ENCODE measurements around the gene RIPK3. TPM values are rescaled to one million over a fixed set of nuclear protein-coding genes. Genes with fewer than 3 reads are reported as not detected.

RIPK3 gene
- total and polyA plus RNA-seq, 2 experiments from 2014 or later: 4.8 to 7.0 TPM

- Histone ChIP-seq H3K4me2 (no peak overlapping the region), H2AFZ (no peak overlapping the region), H3K4me3 (no peak overlapping the region), H3K36me3 (replicated peaks; ENCODE audit: insufficient read depth, low read depth) (no peaks in the 10 kb centered on the region), H4K20me1 (ENCODE audit: insufficient read depth, poor library complexity, severe bottlenecking) (no peaks in the 10 kb centered on the region), H3K27ac (no peak overlapping the region), H3K9me2 (replicated peaks; ENCODE audit: insufficient read depth) (no peaks in the 10 kb centered on the region), H3K79me2 (no peaks in the 10 kb centered on the region), H3K27me3 (peaks cover 36% of the 10 kb centered on the region), H3K9me3 (ENCODE audit: low read depth) (no peaks in the 10 kb centered on the region), H3K4me1 (ENCODE audit: insufficient read depth) (peaks cover 7% of the 10 kb centered on the region)
- no peak for TF ChIP-seq EZH2 (IDR thresholded peaks at IDR 0.05; ENCODE audit: borderline replicate concordance)
- WGBS (ENCODE audit: low lambda C conversion rate, missing lambda C conversion rate): 85% methylated on average over 1 of the region's 1 CpG
- no peak for DNase-seq (ENCODE audit: low spot score)
Observed at GRCh38 chr14:24340606-24341005, 815 bp upstream of the RIPK3 start.

- no peaks in the 10 kb centered on the region for H4K20me1 ChIP-seq (ENCODE audit: insufficient read depth, poor library complexity, severe bottlenecking)
- H3K4me1 ChIP-seq (ENCODE audit: insufficient read depth): peaks cover 19% of the 10 kb centered on the region
- H3K27me3 ChIP-seq: peaks cover 54% of the 10 kb centered on the region
- H3K27ac ChIP-seq: no peak overlapping the region
- no peak for DNase-seq (ENCODE audit: low spot score)
- no peak overlapping the region for H2AFZ ChIP-seq
- no peaks in the 10 kb centered on the region for H3K79me2 ChIP-seq
- no peak for TF ChIP-seq EZH2 (IDR thresholded peaks at IDR 0.05; ENCODE audit: borderline replicate concordance)
- TF ChIP-seq CTCF (IDR thresholded peaks at IDR 0.05; ENCODE audit: poor library complexity): no peak
- TF ChIP-seq EZH2phosphoT487 (IDR thresholded peaks at IDR 0.05; ENCODE audit: low read depth, severe bottlenecking, unreplicated experiment): no peak
- H3K4me2 ChIP-seq: peak overlapping the region; percentile 83
- no peak overlapping the region for H3K4me3 ChIP-seq
- WGBS (ENCODE audit: low lambda C conversion rate, missing lambda C conversion rate): 89% methylated on average over 14 of the region's 14 CpGs
- H3K9me3 ChIP-seq (ENCODE audit: low read depth): no peaks in the 10 kb centered on the region
- H3K36me3 ChIP-seq (replicated peaks; ENCODE audit: insufficient read depth, low read depth): no peaks in the 10 kb centered on the region
- H3K9me2 ChIP-seq (replicated peaks; ENCODE audit: insufficient read depth): no peaks in the 10 kb centered on the region
Observed at GRCh38 chr14:24338843-24339242, 948 bp downstream of the RIPK3 start.

GRCh38 chr14:24337824-24338175, 2.0 kb downstream of the RIPK3 start:
- no peak for TF ChIP-seq CTCF (IDR thresholded peaks at IDR 0.05; ENCODE audit: poor library complexity)
- TF ChIP-seq EZH2phosphoT487 (IDR thresholded peaks at IDR 0.05; ENCODE audit: low read depth, severe bottlenecking, unreplicated experiment): no peak
- H2AFZ ChIP-seq: no peak overlapping the region
- H3K4me2 ChIP-seq: no peak overlapping the region
- H4K20me1 ChIP-seq (ENCODE audit: insufficient read depth, poor library complexity, severe bottlenecking): no peaks in the 10 kb centered on the region
- WGBS (ENCODE audit: low lambda C conversion rate, missing lambda C conversion rate): 91% methylated on average over 8 of the region's 8 CpGs
- H3K9me3 ChIP-seq (ENCODE audit: low read depth): no peaks in the 10 kb centered on the region
- H3K36me3 ChIP-seq (replicated peaks; ENCODE audit: insufficient read depth, low read depth): no peaks in the 10 kb centered on the region
- H3K27ac ChIP-seq: no peak overlapping the region
- no peak for DNase-seq (ENCODE audit: low spot score)
- H3K27me3 ChIP-seq: peaks cover 60% of the 10 kb centered on the region
- no peaks in the 10 kb centered on the region for H3K79me2 ChIP-seq
- H3K4me3 ChIP-seq: no peak overlapping the region
- peaks cover 30% of the 10 kb centered on the region for H3K4me1 ChIP-seq (ENCODE audit: insufficient read depth)
- H3K9me2 ChIP-seq (replicated peaks; ENCODE audit: insufficient read depth): no peaks in the 10 kb centered on the region

GRCh38 chr14:24337144-24337823, 2.5 kb downstream of the RIPK3 start:
- H3K4me2 ChIP-seq: no peak overlapping the region
- TF ChIP-seq EZH2 (IDR thresholded peaks at IDR 0.05; ENCODE audit: borderline replicate concordance) (no peak), CTCF (IDR thresholded peaks at IDR 0.05; ENCODE audit: poor library complexity) (no peak), EZH2phosphoT487 (IDR thresholded peaks at IDR 0.05; ENCODE audit: low read depth, severe bottlenecking, unreplicated experiment) (no peak)
- peaks cover 60% of the 10 kb centered on the region for H3K27me3 ChIP-seq
- no peaks in the 10 kb centered on the region for H3K9me3 ChIP-seq (ENCODE audit: low read depth)
- H4K20me1 ChIP-seq (ENCODE audit: insufficient read depth, poor library complexity, severe bottlenecking): no peaks in the 10 kb centered on the region
- H3K9me2 ChIP-seq (replicated peaks; ENCODE audit: insufficient read depth): no peaks in the 10 kb centered on the region
- no peaks in the 10 kb centered on the region for H3K36me3 ChIP-seq (replicated peaks; ENCODE audit: insufficient read depth, low read depth)
- H3K4me3 ChIP-seq: no peak overlapping the region
- 82% methylated on average over 7 of the region's 7 CpGs for WGBS (ENCODE audit: low lambda C conversion rate, missing lambda C conversion rate)
- peaks cover 34% of the 10 kb centered on the region for H3K4me1 ChIP-seq (ENCODE audit: insufficient read depth)
- no peak for DNase-seq (ENCODE audit: low spot score)
- no peak overlapping the region for H3K27ac ChIP-seq
- no peak overlapping the region for H2AFZ ChIP-seq
- H3K79me2 ChIP-seq: no peaks in the 10 kb centered on the region
